ENCODE results near the gene TRIM41.
A peak's percentile ranks its signal among the peaks of the same experiment; 100 is the strongest.

Gene TRIM41

GRCh38 chr5:181223058-181223728 lies at the start of gene TRIM41:
Gene TRIM41 (plus strand): TSS chr5:181223281. CDS start chr5:181224000, 719 bp downstream.
- TF ChIP-seq CSRNP3 (CRISPR knock-in tag; IDR thresholded peaks at IDR 0.05), result no peak
- TF ChIP-seq TSHZ2 (CRISPR knock-in tag; IDR thresholded peaks at IDR 0.05), result no peak
- TF ChIP-seq ZNF8 (CRISPR knock-in tag; IDR thresholded peaks at IDR 0.05), result no peak
- TF ChIP-seq ISL1 (CRISPR knock-in tag; IDR thresholded peaks at IDR 0.05), result no peak
- peak; percentile 64; the same call in 1 of the 2 replicates for TF ChIP-seq POU6F1 (CRISPR knock-in tag; IDR thresholded peaks at IDR 0.05; ENCODE audit: borderline replicate concordance, low read depth)
- no peak for TF ChIP-seq PPARA (CRISPR knock-in tag; IDR thresholded peaks at IDR 0.05; ENCODE audit: borderline replicate concordance)
- no peak for TF ChIP-seq CSDC2 (CRISPR knock-in tag; IDR thresholded peaks at IDR 0.05)
- TF ChIP-seq ARNTL (CRISPR knock-in tag; IDR thresholded peaks at IDR 0.05; ENCODE audit: borderline replicate concordance, low read depth), result no peak
- no peak for TF ChIP-seq OSR1 (CRISPR knock-in tag; IDR thresholded peaks at IDR 0.05)
- TF ChIP-seq CREB5 (CRISPR knock-in tag; IDR thresholded peaks at IDR 0.05; ENCODE audit: low read depth), result no peak
- TF ChIP-seq TCF4 (CRISPR knock-in tag; IDR thresholded peaks at IDR 0.05; ENCODE audit: borderline replicate concordance), result no peak
- TF ChIP-seq TOX (CRISPR knock-in tag; IDR thresholded peaks at IDR 0.05; ENCODE audit: borderline replicate concordance), result no peak
- no peak for TF ChIP-seq ZNF70 (CRISPR knock-in tag; IDR thresholded peaks at IDR 0.05)
- no peak for TF ChIP-seq ZFP3 (CRISPR knock-in tag; IDR thresholded peaks at IDR 0.05)
- TF ChIP-seq ZFP30 (CRISPR knock-in tag; IDR thresholded peaks at IDR 0.05), result 0 out of 2 replicates have a peak, but pooled peaks have one; percentile 16
- TF ChIP-seq GLIS3 (CRISPR knock-in tag; IDR thresholded peaks at IDR 0.05), result no peak
- TF ChIP-seq ZNF565 (CRISPR knock-in tag; conservative IDR thresholded peaks at IDR 0.05; ENCODE audit: low read depth), result no peak; the same call in 1 of the 2 replicates
- no peak for TF ChIP-seq RARB (CRISPR knock-in tag; IDR thresholded peaks at IDR 0.05)
- no peak for TF ChIP-seq ZC3H10 (CRISPR knock-in tag; IDR thresholded peaks at IDR 0.05)
- no peak for TF ChIP-seq BACH2 (CRISPR knock-in tag; IDR thresholded peaks at IDR 0.05; ENCODE audit: borderline replicate concordance)
- TF ChIP-seq ESRRG (CRISPR knock-in tag; IDR thresholded peaks at IDR 0.05), result 0 out of 2 replicates have a peak, but pooled peaks have one; percentile 20
- no peak for TF ChIP-seq PATZ1 (CRISPR knock-in tag; IDR thresholded peaks at IDR 0.05; ENCODE audit: borderline replicate concordance)
- TF ChIP-seq SNAI2 (CRISPR knock-in tag; IDR thresholded peaks at IDR 0.05), result no peak
- ATAC-seq, result peak; percentile 78

Data from SK-N-SH treated with all-trans-retinoic acid at 6 μM for 48 hours (cell line).